Gastroesophageal sphincter (tissue), 4 donors: ENCODE data around the gene MIXL1. TPM values are rescaled to one million over a fixed set of nuclear protein-coding genes. Genes with fewer than 3 reads are reported as not detected.
"Not testable (repeated sequence)": the region's sequence is repeated elsewhere in the genome, so short reads cannot be mapped to it uniquely, and the experiment has no call there.

Experiments used
- ATAC-seq: fragments of 150-250 bp; one replicate; pipeline ENCODE4 v1.9.1; 2016; ENCODE audit warnings: mild to moderate bottlenecking, moderate library complexity
- H3K27ac ChIP-seq, 4 donors: fragments of 200-600 bp; sonication (generic) in 3 of 4; 1 replicate in 3 of 4; 2 replicates in 1 of 4; pipeline ENCODE4 v1.5.1; 2016 to 2019
- H3K27me3 ChIP-seq: fragments of 200-600 bp; sonication (generic); one replicate; pipeline ENCODE4 v1.5.1; 2019
- H3K36me3 ChIP-seq, 2 donors: fragments of 200-600 bp; sonication (generic); one replicate each; pipeline ENCODE4 v1.5.1; 2019; ENCODE audit warnings: control low read depth in 1 of 2
- H3K4me1 ChIP-seq, 3 donors: fragments of 200-600 bp; sonication (generic); 1 replicate in 2 of 3; 2 replicates in 1 of 3; pipeline ENCODE4 v1.5.1; 2016 to 2019; ENCODE audit warnings: control low read depth in 2 of 3
- H3K4me3 ChIP-seq, 2 donors: fragments of 200-600 bp; sonication (generic); one replicate each; pipeline ENCODE4 v1.5.1; 2019; ENCODE audit warnings: mild to moderate bottlenecking in 1 of 2, moderate library complexity in 1 of 2
- H3K9me3 ChIP-seq, 3 donors: fragments of 200-600 bp; sonication (generic); one replicate each; pipeline ENCODE4 v1.5.1; 2017 to 2019; ENCODE audit warnings: control low read depth in 2 of 3
- EP300 ChIP-seq: sonication (generic); formaldehyde crosslinking; IDR thresholded peaks from one replicate; pipeline ENCODE4 v1.6.1; 2017; ENCODE audit warnings: antibody characterized with exemption, mild to moderate bottlenecking
- POLR2A ChIP-seq, 2 donors: fragments of 450-650 bp; IDR thresholded peaks; one replicate each; pipeline ENCODE4 v1.6.1; 2017; ENCODE audit warnings: antibody characterized with exemption in 2 of 2, mild to moderate bottlenecking in 2 of 2, moderate library complexity in 1 of 2
- POLR2AphosphoS5 ChIP-seq: sonication (generic); formaldehyde crosslinking; IDR thresholded peaks from one replicate; pipeline ENCODE4 v1.6.1; 2017; ENCODE audit warnings: antibody characterized with exemption
- WGBS, 2 donors: methylation state at CpG; one replicate each; pipeline ENCODE4 v1.1.5; 2018; ENCODE audit warnings: low coverage in 1 of 2; 5-methylcytosine and 5-hydroxymethylcytosine counted together
- total RNA-seq, 4 donors: library from RNA; depleted of rRNA; stranded (reverse); fragments of >200 nt; gene quantifications; one replicate each; pipeline ENCODE4 v1.1.0, GENCODE V29; 2016
- TF ChIP-seq, protein P1 (sequence below), 4 experiments: fragments of 200-600 bp in 2 of 4; fragments of 450-650 bp in 2 of 4; sonication (generic) in 1 of 4; IDR thresholded peaks; one replicate each; pipeline ENCODE4 v1.5.1; 2017 to 2019; ENCODE audit warnings: antibody characterized with exemption in 4 of 4, mild to moderate bottlenecking in 2 of 4, moderate library complexity in 2 of 4

Gene MIXL1
- total RNA-seq, 4 donors from 2014 or later: not detected

DNA sequence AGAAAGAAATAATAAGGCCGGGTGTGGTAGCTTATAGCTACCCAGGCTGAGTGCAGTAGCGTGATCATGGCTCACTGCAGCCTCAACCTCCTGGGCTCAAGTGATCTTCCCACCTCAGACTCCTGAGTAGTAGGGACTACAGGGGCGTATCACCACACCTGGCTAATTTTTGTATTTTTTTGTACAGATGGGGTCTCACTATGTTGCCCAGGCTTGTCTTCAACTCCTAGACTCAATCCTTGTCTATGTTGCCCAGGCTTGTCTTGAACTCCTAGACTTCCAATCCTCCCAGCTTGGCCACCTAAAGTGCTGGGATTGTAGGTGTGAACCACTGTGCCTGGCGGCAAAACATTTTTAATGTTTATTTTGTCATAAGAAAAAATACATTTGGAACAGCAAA, 30.5 kb downstream of the MIXL1 start:
- TF ChIP-seq EP300 (no peak), POLR2A (IDR thresholded peaks at IDR 0.05) (no peak), POLR2AphosphoS5 (no peak)
- TF ChIP-seq, protein P1, sequence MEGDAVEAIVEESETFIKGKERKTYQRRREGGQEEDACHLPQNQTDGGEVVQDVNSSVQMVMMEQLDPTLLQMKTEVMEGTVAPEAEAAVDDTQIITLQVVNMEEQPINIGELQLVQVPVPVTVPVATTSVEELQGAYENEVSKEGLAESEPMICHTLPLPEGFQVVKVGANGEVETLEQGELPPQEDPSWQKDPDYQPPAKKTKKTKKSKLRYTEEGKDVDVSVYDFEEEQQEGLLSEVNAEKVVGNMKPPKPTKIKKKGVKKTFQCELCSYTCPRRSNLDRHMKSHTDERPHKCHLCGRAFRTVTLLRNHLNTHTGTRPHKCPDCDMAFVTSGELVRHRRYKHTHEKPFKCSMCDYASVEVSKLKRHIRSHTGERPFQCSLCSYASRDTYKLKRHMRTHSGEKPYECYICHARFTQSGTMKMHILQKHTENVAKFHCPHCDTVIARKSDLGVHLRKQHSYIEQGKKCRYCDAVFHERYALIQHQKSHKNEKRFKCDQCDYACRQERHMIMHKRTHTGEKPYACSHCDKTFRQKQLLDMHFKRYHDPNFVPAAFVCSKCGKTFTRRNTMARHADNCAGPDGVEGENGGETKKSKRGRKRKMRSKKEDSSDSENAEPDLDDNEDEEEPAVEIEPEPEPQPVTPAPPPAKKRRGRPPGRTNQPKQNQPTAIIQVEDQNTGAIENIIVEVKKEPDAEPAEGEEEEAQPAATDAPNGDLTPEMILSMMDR (IDR thresholded peaks at IDR 0.05): no peak
- Histone ChIP-seq H3K27ac (no peak overlapping the region), H3K4me3 (no peak overlapping the region), H3K27me3 (no peaks in the 10 kb centered on the region), H3K36me3 (no peaks in the 10 kb centered on the region), H3K4me1 (peaks cover 0 to 1% (median 0%) of the 10 kb centered on the region in 3 donors), H3K9me3 (no peaks in the 10 kb centered on the region)
- no peak for ATAC-seq
- WGBS, 2 donors: 91 to 95% methylated on average over 3 to 4 of the region's 4 CpGs

DNA sequence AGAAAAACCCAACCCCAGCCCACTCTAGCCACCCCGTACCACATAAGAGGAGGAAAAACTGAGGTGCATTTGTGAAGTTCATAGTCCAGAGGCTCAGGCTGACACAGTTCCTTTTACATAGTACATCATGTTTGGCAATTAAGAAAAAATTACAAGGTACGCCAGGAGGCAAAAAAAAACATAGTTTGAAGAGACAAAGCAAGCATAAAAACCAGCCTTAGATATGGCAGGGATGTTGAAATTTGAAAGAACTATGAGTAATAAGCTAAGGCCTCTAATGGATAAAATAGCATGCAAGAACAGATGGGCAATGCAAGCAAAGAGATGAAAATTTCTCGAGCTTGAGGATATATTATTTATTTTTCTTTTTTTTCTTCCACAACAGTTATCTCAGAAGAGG, 31.9 kb downstream of the MIXL1 start:
- H3K9me3 ChIP-seq: peaks cover 0 to 10% (median 0%) of the 10 kb centered on the region in 3 donors
- H3K36me3 ChIP-seq: no peaks in the 10 kb centered on the region
- H3K27me3 ChIP-seq: no peaks in the 10 kb centered on the region
- 77 to 78% methylated on average over 3 of the region's 3 CpGs for WGBS, 2 donors
- TF ChIP-seq EP300 (no peak), POLR2A (IDR thresholded peaks at IDR 0.05) (no peak), POLR2AphosphoS5 (no peak)
- TF ChIP-seq, protein P1 (IDR thresholded peaks at IDR 0.05): no peak
- no peak overlapping the region for H3K27ac ChIP-seq
- no peak for ATAC-seq
- no peaks in the 10 kb centered on the region for H3K4me1 ChIP-seq
- H3K4me3 ChIP-seq: no peak overlapping the region

DNA sequence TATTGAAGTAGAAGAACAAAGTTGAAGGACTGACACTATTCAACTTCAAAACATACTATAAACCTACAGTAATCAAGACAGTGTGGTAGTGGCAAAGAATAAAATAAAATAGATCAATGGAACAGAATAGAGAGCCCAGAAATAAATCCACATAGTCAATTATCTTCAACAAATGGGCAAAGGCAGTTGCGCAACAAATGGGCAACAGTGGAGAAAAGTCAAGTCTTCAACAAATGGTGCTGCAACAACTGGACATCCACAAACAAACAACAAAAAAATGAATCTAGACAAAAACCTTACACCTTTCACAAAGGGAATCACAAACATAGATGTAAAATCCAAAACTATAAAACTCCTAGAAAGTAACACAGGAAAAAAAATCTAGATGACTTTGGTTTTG, 38.4 kb downstream of the MIXL1 start:
- H3K27me3 ChIP-seq: no peaks in the 10 kb centered on the region
- TF ChIP-seq POLR2A (IDR thresholded peaks at IDR 0.05): no peak
- no peak for TF ChIP-seq POLR2AphosphoS5
- no peak for TF ChIP-seq EP300
- TF ChIP-seq, protein P1 (IDR thresholded peaks at IDR 0.05): no peak
- H3K9me3 ChIP-seq: peaks cover 0 to 21% (median 0%) of the 10 kb centered on the region in 3 donors
- WGBS, 2 donors: 100% methylated on average over 1 of the region's 1 CpG
- H3K4me3 ChIP-seq: no peak overlapping the region
- H3K27ac ChIP-seq: no peak overlapping the region
- peaks cover 0 to 38% of the 10 kb centered on the region in 2 donors for H3K36me3 ChIP-seq
- no peak for ATAC-seq
- H3K4me1 ChIP-seq: no peaks in the 10 kb centered on the region

DNA sequence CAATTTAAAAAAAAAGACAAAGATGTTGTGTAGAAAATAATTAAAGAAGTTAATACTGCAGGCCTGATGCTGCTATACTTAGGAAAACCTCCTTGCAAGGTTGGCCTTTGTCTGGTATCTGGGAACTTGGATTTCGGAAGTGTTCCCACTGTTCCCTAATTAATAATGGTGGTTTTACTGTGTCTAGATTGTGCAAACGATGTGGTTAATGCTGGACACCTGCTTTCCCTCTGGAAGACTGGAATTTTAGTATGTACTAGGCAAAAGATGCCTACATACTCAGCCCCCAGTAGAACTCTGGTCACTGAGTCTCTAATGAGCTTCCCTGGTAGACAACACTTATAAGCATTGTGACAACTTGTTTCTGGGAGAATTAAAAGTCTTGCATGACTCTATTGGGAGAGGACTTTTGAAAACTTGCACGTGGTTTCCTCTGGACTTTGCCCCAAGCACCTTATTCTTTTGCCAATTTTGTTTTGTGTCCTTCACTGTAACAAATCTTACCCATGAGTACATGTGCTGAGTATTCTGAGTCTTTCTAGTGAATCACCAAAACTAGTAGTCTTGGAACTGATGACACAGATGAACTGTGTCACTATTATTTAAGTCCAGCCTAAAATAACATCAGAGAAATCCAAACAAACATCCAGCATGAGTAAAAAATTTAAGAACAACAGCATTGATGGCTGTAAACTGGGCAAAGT, 45.1 kb downstream of the MIXL1 start:
- H3K9me3 ChIP-seq: no peaks in the 10 kb centered on the region
- ATAC-seq: no peak
- no peaks in the 10 kb centered on the region for H3K27me3 ChIP-seq
- H3K27ac ChIP-seq: no peak overlapping the region
- H3K4me1 ChIP-seq: no peaks in the 10 kb centered on the region
- H3K36me3 ChIP-seq: peaks cover 0 to 24% of the 10 kb centered on the region in 2 donors
- TF ChIP-seq EP300: no peak
- TF ChIP-seq POLR2A (IDR thresholded peaks at IDR 0.05): no peak
- H3K4me3 ChIP-seq: no peak overlapping the region
- WGBS, 2 donors: 49 to 61% methylated on average over 2 to 3 of the region's 3 CpGs

DNA sequence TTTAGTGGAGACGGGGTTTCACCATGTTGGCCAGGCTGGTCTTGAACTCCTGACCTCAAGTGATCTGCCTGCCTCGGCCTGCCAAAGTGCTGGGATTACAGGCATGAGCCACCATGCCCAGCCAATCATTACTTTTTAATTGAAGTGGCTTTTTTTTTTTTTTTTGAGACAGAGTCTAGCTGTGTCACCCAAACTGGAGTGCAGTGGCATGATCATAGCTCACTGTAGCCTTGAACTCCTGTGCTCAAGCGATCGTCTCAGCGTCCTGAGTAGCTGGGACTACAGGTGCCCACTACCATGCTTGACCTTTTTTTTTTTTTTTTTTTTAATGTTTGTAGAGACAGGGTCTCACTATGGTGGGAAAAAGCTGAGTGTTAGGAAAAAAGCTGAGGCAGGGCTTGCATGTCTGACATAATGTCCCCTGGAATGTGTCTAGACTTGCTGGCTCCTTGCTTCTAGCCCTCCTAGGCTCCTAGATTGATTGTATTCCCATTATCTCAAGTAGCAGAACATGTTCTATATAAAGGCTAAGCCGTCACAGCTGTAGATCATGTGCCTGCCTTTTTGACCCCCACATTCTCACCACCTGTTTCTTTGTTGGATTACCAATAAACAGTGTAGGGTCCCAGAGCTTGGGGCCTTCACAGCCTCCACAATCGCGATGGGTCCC, 48.9 kb downstream of the MIXL1 start:
- not testable (repeated sequence) for ATAC-seq
- WGBS, 2 donors: 92% methylated on average over 5 of the region's 8 CpGs; no CpG with 5 or more reads in 1 of the 2 donors

DNA sequence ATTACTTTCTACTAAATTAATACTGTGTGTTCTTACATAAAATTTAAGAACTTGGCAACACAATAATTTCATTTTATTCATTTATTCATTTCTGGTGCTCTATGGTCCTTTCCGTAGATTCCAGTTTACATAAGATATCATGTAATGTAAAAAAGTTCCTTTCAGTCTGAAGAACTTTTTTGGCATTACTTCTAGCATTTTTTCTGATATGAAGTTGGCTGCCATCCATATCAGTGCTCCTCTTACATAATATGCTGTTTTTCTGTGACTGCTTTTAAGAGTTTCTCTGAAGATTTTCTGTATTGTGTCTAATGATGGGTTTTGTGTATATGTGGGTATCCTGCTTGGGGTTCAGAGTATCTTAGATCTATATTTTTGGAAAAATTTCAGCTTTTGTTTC, 50.7 kb downstream of the MIXL1 start:
- ATAC-seq: no peak
- Histone ChIP-seq H3K9me3 (no peaks in the 10 kb centered on the region), H3K36me3 (peaks cover 0 to 2% of the 10 kb centered on the region in 2 donors), H3K27ac (no peak overlapping the region), H3K4me1 (no peaks in the 10 kb centered on the region), H3K27me3 (no peaks in the 10 kb centered on the region), H3K4me3 (no peak overlapping the region)
- no peak for TF ChIP-seq EP300
- TF ChIP-seq, protein P1 (IDR thresholded peaks at IDR 0.05): no peak
- no peak for TF ChIP-seq POLR2A (IDR thresholded peaks at IDR 0.05)
- no peak for TF ChIP-seq POLR2AphosphoS5
- 63 to 100% methylated on average over 1 of the region's 1 CpG for WGBS, 2 donors

More for the DNA sequence above, 48.9 kb downstream of the MIXL1 start:
- not testable (repeated sequence) for H3K36me3 ChIP-seq, H3K4me1 ChIP-seq, H3K4me3 ChIP-seq, H3K9me3 ChIP-seq, H3K27ac ChIP-seq, H3K27me3 ChIP-seq
